Activated T-cell treated with anti-CD3 and anti-CD28 coated beads, Interleukin-2, amount 50 U/mL, for 4 hours (primary cell): ENCODE results near the gene OR10H5. TPM values are rescaled to one million over a fixed set of nuclear protein-coding genes. Genes with fewer than 3 reads are reported as not detected.
"Not testable (repeated sequence)": the region's sequence is repeated elsewhere in the genome, so short reads cannot be mapped to it uniquely, and the experiment has no call there.

Source experiments
- ATAC-seq, 2 donors: fragments of 200-7000 bp; cut with Tn5 transposase; one replicate each; pipeline ENCODE4 v1.10.0; 2021
- DNase-seq: peaks from one replicate; pipeline ENCODE4 v3.0.0-alpha.2; 2020
- H3K27me3 Mint-ChIP-seq: one replicate; pipeline ENCODE4 v1.8.0; 2021; ENCODE audit warnings: low read depth, mixed read lengths
- H3K36me3 Mint-ChIP-seq: one replicate; pipeline ENCODE4 v1.8.0; 2022; ENCODE audit warnings: mixed read lengths; ENCODE audit not compliant: insufficient read depth
- H3K4me1 Mint-ChIP-seq: one replicate; pipeline ENCODE4 v1.8.0; 2021; ENCODE audit warnings: low read depth, mixed read lengths
- H3K4me3 Mint-ChIP-seq: one replicate; pipeline ENCODE4 v1.8.0; 2021; ENCODE audit warnings: mild to moderate bottlenecking, moderate library complexity, mixed read lengths
- H3K9me3 Mint-ChIP-seq: one replicate; pipeline ENCODE4 v1.8.0; 2021; ENCODE audit warnings: mixed read lengths
- total RNA-seq, 3 donors: library from RNA; stranded (reverse); gene quantifications; one replicate each; pipeline ENCODE4 v1.2.1, GENCODE V29; 2021

OR10H5 gene
- not detected for total RNA-seq

- no peaks in the 10 kb centered on the region for H3K4me1 Mint-ChIP-seq
- no peaks in the 10 kb centered on the region for H3K36me3 Mint-ChIP-seq
- peaks cover 20% of the 10 kb centered on the region for H3K27me3 Mint-ChIP-seq
- ATAC-seq, result no peak
- no peak for DNase-seq
- H3K4me3 Mint-ChIP-seq, result no peak within 1 kb of the TSS
- no peaks in the 10 kb centered on the region for H3K9me3 Mint-ChIP-seq
Measured at GRCh38 chr19:15787611-15788155, at the start of gene OR10H5. TSS of gene OR10H5 (plus strand) at chr19:15787661. CDS start at chr19:15794049, 6,388 bp downstream.

- Mint-ChIP-seq H3K4me1 (no peaks in the 10 kb centered on the region), H3K36me3 (peaks cover 2% of the 10 kb centered on the region), H3K9me3 (peaks cover 13% of the 10 kb centered on the region), H3K4me3 (no peak within 1 kb of the TSS), H3K27me3 (peaks cover 8% of the 10 kb centered on the region)
- DNase-seq (no peak), ATAC-seq (no peak)
Measured at GRCh38 chr19:15737722-15738121, 49.7 kb upstream of the OR10H5 start, which contains the start of gene OR10H3. TSS of gene OR10H3 (plus strand) at chr19:15737985. CDS start at chr19:15741393, 3,408 bp downstream.

GRCh38 chr19:15740785-15741184 lies 46.7 kb upstream of the OR10H5 start:
- ATAC-seq, result no peak
- Mint-ChIP-seq H3K4me3 (no peak overlapping the region), H3K36me3 (peaks cover 2% of the 10 kb centered on the region), H3K27me3 (peaks cover 24% of the 10 kb centered on the region), H3K9me3 (peaks cover 13% of the 10 kb centered on the region), H3K4me1 (no peaks in the 10 kb centered on the region)
- no peak for DNase-seq

GRCh38 chr19:15748239-15748638 lies 39.2 kb upstream of the OR10H5 start:
- DNase-seq, result no peak
- H3K4me3 Mint-ChIP-seq, result no peak overlapping the region
- no peaks in the 10 kb centered on the region for H3K36me3 Mint-ChIP-seq
- H3K4me1 Mint-ChIP-seq, result no peaks in the 10 kb centered on the region
- peaks cover 56% of the 10 kb centered on the region for H3K27me3 Mint-ChIP-seq
- no peaks in the 10 kb centered on the region for H3K9me3 Mint-ChIP-seq
- no peak for ATAC-seq

GRCh38 chr19:15758379-15758778 lies 29.1 kb upstream of the OR10H5 start:
- H3K36me3 Mint-ChIP-seq, result no peaks in the 10 kb centered on the region
- no peaks in the 10 kb centered on the region for H3K4me1 Mint-ChIP-seq
- no peak overlapping the region for H3K4me3 Mint-ChIP-seq
- H3K9me3 Mint-ChIP-seq, result peaks cover 9% of the 10 kb centered on the region
- H3K27me3 Mint-ChIP-seq, result peaks cover 74% of the 10 kb centered on the region
- DNase-seq (no peak), ATAC-seq (no peak)

- Mint-ChIP-seq H3K4me1 (no peaks in the 10 kb centered on the region), H3K27me3 (peaks cover 67% of the 10 kb centered on the region), H3K36me3 (no peaks in the 10 kb centered on the region), H3K9me3 (peaks cover 9% of the 10 kb centered on the region), H3K4me3 (peak overlapping the region; percentile 27)
- ATAC-seq, result no peak
- DNase-seq, result no peak
Measured at GRCh38 chr19:15759962-15760565, 27.4 kb upstream of the OR10H5 start.

GRCh38 chr19:15769586-15769985 lies 17.9 kb upstream of the OR10H5 start:
- Mint-ChIP-seq H3K9me3 (no peaks in the 10 kb centered on the region), H3K4me1 (no peaks in the 10 kb centered on the region), H3K27me3 (peaks cover 37% of the 10 kb centered on the region), H3K4me3 (no peak overlapping the region), H3K36me3 (no peaks in the 10 kb centered on the region)
- no peak for ATAC-seq
- DNase-seq, result no peak

GRCh38 chr19:15774159-15774558 lies 13.3 kb upstream of the OR10H5 start:
- peaks cover 49% of the 10 kb centered on the region for H3K27me3 Mint-ChIP-seq
- H3K4me1 Mint-ChIP-seq, H3K36me3 Mint-ChIP-seq, H3K4me3 Mint-ChIP-seq, H3K9me3 Mint-ChIP-seq, ATAC-seq, DNase-seq: not testable (repeated sequence)

GRCh38 chr19:15775249-15775648 lies 12.2 kb upstream of the OR10H5 start:
- Mint-ChIP-seq H3K4me3 (no peak overlapping the region), H3K36me3 (no peaks in the 10 kb centered on the region), H3K27me3 (peaks cover 43% of the 10 kb centered on the region), H3K4me1 (no peaks in the 10 kb centered on the region), H3K9me3 (no peaks in the 10 kb centered on the region)
- ATAC-seq, result no peak
- no peak for DNase-seq

GRCh38 chr19:15776264-15776663 lies 11.2 kb upstream of the OR10H5 start:
- H3K27me3 Mint-ChIP-seq, result peaks cover 36% of the 10 kb centered on the region
- DNase-seq, result no peak
- no peaks in the 10 kb centered on the region for H3K9me3 Mint-ChIP-seq
- no peak for ATAC-seq
- H3K36me3 Mint-ChIP-seq, result no peaks in the 10 kb centered on the region
- H3K4me3 Mint-ChIP-seq, result no peak overlapping the region
- H3K4me1 Mint-ChIP-seq, result no peaks in the 10 kb centered on the region

GRCh38 chr19:15776991-15777970 lies 10.2 kb upstream of the OR10H5 start:
- Mint-ChIP-seq H3K27me3 (peaks cover 27% of the 10 kb centered on the region), H3K36me3 (no peaks in the 10 kb centered on the region), H3K4me1 (no peaks in the 10 kb centered on the region), H3K4me3 (no peak overlapping the region), H3K9me3 (no peaks in the 10 kb centered on the region)
- no peak for DNase-seq
- ATAC-seq, result no peak

GRCh38 chr19:15779756-15780476 lies 7.5 kb upstream of the OR10H5 start:
- ATAC-seq, result no peak
- Mint-ChIP-seq H3K9me3 (no peaks in the 10 kb centered on the region), H3K27me3 (peaks cover 19% of the 10 kb centered on the region), H3K4me1 (no peaks in the 10 kb centered on the region), H3K36me3 (no peaks in the 10 kb centered on the region), H3K4me3 (no peak overlapping the region)
- DNase-seq, result no peak

GRCh38 chr19:15780610-15781418 lies 6.6 kb upstream of the OR10H5 start:
- Mint-ChIP-seq H3K9me3 (no peaks in the 10 kb centered on the region), H3K27me3 (peaks cover 12% of the 10 kb centered on the region), H3K4me1 (no peaks in the 10 kb centered on the region), H3K4me3 (no peak overlapping the region), H3K36me3 (no peaks in the 10 kb centered on the region)
- DNase-seq, result no peak
- ATAC-seq, result no peak
